GM12878 (cell line): ENCODE measurements around the gene NRP1. TPM values are rescaled to one million over a fixed set of nuclear protein-coding genes. Genes with fewer than 3 reads are reported as not detected.

Experiments
- ATAC-seq: fragments of 200-7000 bp; cut with Tn5 transposase; 3 replicates; pipeline ENCODE4 v1.9.1; 2020; ENCODE audit warnings: mild to moderate bottlenecking, moderate library complexity
- BruUV-seq: library from RNA; stranded (reverse); fragments of 400-500 nt; replicated peaks from 2 replicates; lab custom pipeline; 2021; lab: Mats Ljungman, UMichigan
- CTCF ChIA-PET: fragments of 300-600 bp; sonication (Branson Sonifier 250); formaldehyde crosslinking; extraction: SDS; loops from one replicate; lab custom pipeline; 2021; ENCODE audit warnings: inconsistent platforms; lab: Yijun Ruan, JAX
- POLR2A ChIA-PET: fragments of 350-600 bp; formaldehyde crosslinking; extraction: SDS; loops from one replicate; lab custom pipeline; 2021; ENCODE audit warnings: inconsistent platforms; lab: Charles Lee
- RAD21 ChIA-PET: fragments of 300-600 bp; sonication (Branson Sonifier 250); formaldehyde crosslinking; loops from one replicate; lab custom pipeline; 2023; ENCODE audit warnings: antibody characterized with exemption; ENCODE audit not compliant: unreplicated experiment; lab: Charles Lee
- SMC1A ChIA-PET: fragments of 300-600 bp; sonication (Branson Sonifier 250); formaldehyde crosslinking; loops from one replicate; lab custom pipeline; 2023; ENCODE audit not compliant: unreplicated experiment, uncharacterized antibody; lab: Charles Lee
- DNase-seq: peaks from one replicate; pipeline ENCODE4 v3.0.0-alpha.2; 2011; ENCODE audit warnings: low read depth, low spot score
- FAIRE-seq: peaks from 3 replicates; lab custom pipeline; 2011; peaks lifted over from hg19 to GRCh38; lab: Jason Lieb, UNC
- H2AFZ ChIP-seq: 2 replicates; pipeline ENCODE4 v1.6.0; 2011; ENCODE audit warnings: low read depth, low read length, control low read depth; ENCODE audit not compliant: control insufficient read depth
- H3K27ac ChIP-seq: 2 replicates; pipeline ENCODE4 v1.5.1; 2011; ENCODE audit warnings: control low read depth; ENCODE audit not compliant: control insufficient read depth, insufficient read depth
- H3K27me3 ChIP-seq, 2 experiments: replicated peaks in 1 of 2; 2 replicates each; pipeline versions ENCODE4 v1.6.0 to v1.6.1; 2011; ENCODE audit warnings: low read length in 1 of 2; ENCODE audit not compliant: control insufficient read depth in 2 of 2, insufficient read depth in 2 of 2
- H3K36me3 ChIP-seq, 2 experiments: 2 replicates each; pipeline ENCODE4 v1.5.1; 2011; ENCODE audit warnings: low read length in 1 of 2; ENCODE audit not compliant: control insufficient read depth in 2 of 2, insufficient read depth in 2 of 2
- H3K4me1 ChIP-seq: 2 replicates; pipeline ENCODE4 v1.6.1; 2011; ENCODE audit warnings: mild to moderate bottlenecking, low read length, moderate library complexity, mixed read lengths; ENCODE audit not compliant: control insufficient read depth, insufficient read depth
- H3K4me2 ChIP-seq: 2 replicates; pipeline ENCODE4 v1.6.0; 2011; ENCODE audit warnings: control low read depth; ENCODE audit not compliant: control insufficient read depth, insufficient read depth
- H3K4me3 ChIP-seq: fragments of 200-600 bp; sonication (generic); 2 replicates; pipeline ENCODE4 v1.5.1; 2016
- H3K79me2 ChIP-seq: 2 replicates; pipeline ENCODE4 v1.6.0; 2011; ENCODE audit warnings: low read length; ENCODE audit not compliant: control insufficient read depth, insufficient read depth
- H3K9ac ChIP-seq: 2 replicates; pipeline ENCODE4 v1.8.0; 2011; ENCODE audit warnings: low read length, control low read depth, mixed read lengths; ENCODE audit not compliant: control insufficient read depth, insufficient read depth
- H3K9me3 ChIP-seq: replicated peaks from 3 replicates; pipeline ENCODE4 v1.5.1; 2011; ENCODE audit warnings: mild to moderate bottlenecking, low read length; ENCODE audit not compliant: control insufficient read depth, insufficient read depth
- H4K20me1 ChIP-seq: 2 replicates; pipeline ENCODE4 v1.6.0; 2011; ENCODE audit not compliant: control insufficient read depth, insufficient read depth
- CBFB ChIP-seq: IDR thresholded peaks from 2 replicates; pipeline ENCODE4 v1.6.1; 2016; ENCODE audit warnings: antibody characterized with exemption, low read depth
- CHD2 ChIP-seq: IDR thresholded peaks from 2 replicates; pipeline ENCODE4 v1.6.1; 2011; ENCODE audit warnings: low read depth, low read length, improper control_type of control experiment, borderline replicate concordance
- FOXK2 ChIP-seq: fragments of 450-650 bp; IDR thresholded peaks from 2 replicates; pipeline ENCODE4 v1.6.1; 2017; ENCODE audit warnings: mild to moderate bottlenecking, moderate library complexity
- IKZF2 ChIP-seq, 2 experiments: fragments of 450-650 bp; IDR thresholded peaks; 2 replicates each; pipeline ENCODE4 v1.6.1; 2017; ENCODE audit warnings: mild to moderate bottlenecking in 2 of 2, moderate library complexity in 2 of 2
- NBN ChIP-seq: fragments of 450-650 bp; IDR thresholded peaks from 2 replicates; pipeline ENCODE4 v1.6.1; 2016
- NR2C2 ChIP-seq: IDR thresholded peaks from 2 replicates; pipeline ENCODE4 v1.6.1; 2011; ENCODE audit warnings: borderline replicate concordance, low read depth; ENCODE audit not compliant: control insufficient read depth, insufficient read length
- RBBP5 ChIP-seq: fragments of 200-600 bp; sonication (generic); conservative IDR thresholded peaks from 2 replicates; pipeline ENCODE4 v1.6.1; 2016
- RCOR1 ChIP-seq: conservative IDR thresholded peaks from 2 replicates; pipeline ENCODE4 v1.6.1; 2012; ENCODE audit warnings: low read depth, low read length, improper control_type of control experiment
- RELA ChIP-seq: fragments of 450-650 bp; IDR thresholded peaks from 2 replicates; pipeline ENCODE4 v1.8.0; 2014; ENCODE audit warnings: borderline replicate concordance; ENCODE audit not compliant: partially characterized antibody
- RELB ChIP-seq: fragments of 450-650 bp; IDR thresholded peaks from 2 replicates; pipeline ENCODE4 v1.6.1; 2017; ENCODE audit warnings: low read depth, mild to moderate bottlenecking, moderate library complexity
- SPI1 ChIP-seq: IDR thresholded peaks from 2 replicates; pipeline ENCODE4 v1.6.1; 2011; ENCODE audit warnings: low read depth, mild to moderate bottlenecking, low read length, moderate library complexity, borderline replicate concordance; ENCODE audit not compliant: insufficient read depth
- SUPT20H ChIP-seq: IDR thresholded peaks from 2 replicates; pipeline ENCODE4 v1.6.1; 2011; ENCODE audit warnings: low read depth, mild to moderate bottlenecking, low read length, moderate library complexity, borderline replicate concordance; ENCODE audit not compliant: control insufficient read depth
- TCF7 ChIP-seq: IDR thresholded peaks from 2 replicates; pipeline ENCODE4 v1.6.1; 2014; ENCODE audit warnings: antibody characterized with exemption, borderline replicate concordance
- ZNF592 ChIP-seq: fragments of 450-650 bp; IDR thresholded peaks from 2 replicates; pipeline ENCODE4 v1.6.1; 2017; ENCODE audit warnings: mild to moderate bottlenecking, moderate library complexity
- ZSCAN29 ChIP-seq: fragments of 450-650 bp; IDR thresholded peaks from 2 replicates; pipeline ENCODE4 v1.6.1; 2017; ENCODE audit warnings: mild to moderate bottlenecking, moderate library complexity
- WGBS: methylation state at CpG from one replicate; pipeline ENCODE4 v1.1.6; 2016; ENCODE audit warnings: low lambda C conversion rate; ENCODE audit not compliant: insufficient replicate concordance, insufficient coverage; ENCODE audit errors: missing lambda C conversion rate; 5-methylcytosine and 5-hydroxymethylcytosine counted together
- in situ Hi-C: fragments of 300-500 bp; cut with MboI; formaldehyde crosslinking; loops from 9 replicates; pipeline ENCODE4 v1.14.3; 2018; ENCODE audit warnings: mixed read lengths
- intact Hi-C: fragments of 100-400 bp; cut with micrococcal nuclease; formaldehyde crosslinking; loops from one replicate; pipeline ENCODE4 v1.14.2; 2022; ENCODE audit not compliant: unreplicated experiment
- polyA plus RNA-seq, 11 experiments: library from polyadenylated mRNA; depleted of rRNA in 4 of 11; unstranded in 6 of 11; stranded (reverse) in 5 of 11; fragments of >200 nt; fragmentation: Nextera tagmentation in 4 of 11; fragmentation: Illumina TruSeq in 1 of 11; extraction: Ambion mirVana in 4 of 11; extraction: Trizol in 1 of 11; gene quantifications; 1 replicate in 1 of 11; 2 replicates in 10 of 11; pipeline versions ENCODE4 v1.2.1 to v1.2.3, GENCODE V29; 2011 to 2016; ENCODE audit warnings: inconsistent platforms in 2 of 11, missing spikeins in 2 of 11, low read depth in 1 of 11
- total RNA-seq, 4 experiments: library from RNA; depleted of rRNA in 3 of 4; stranded (reverse); fragments of >200 nt in 3 of 4; fragmentation: Illumina TruSeq in 1 of 4; extraction: Trizol in 1 of 4; gene quantifications; 2 replicates each; pipeline versions ENCODE4 v1.2.1 to v1.2.3, GENCODE V29; 2013 to 2021

The NRP1 gene
- total and polyA plus RNA-seq, 10 of the 15 experiments (the other 5 are each of a cell fraction or from before 2014, with no cell fraction given) = 0.11 to 12.1 (median 0.52) TPM

GRCh38 chr10:33260403-33261149 is 73.9 kb downstream of the NRP1 start (continued):
- TF ChIP-seq NR2C2 (no peak), SUPT20H (no peak)
- TF ChIP-seq, all 136 proteins: peak for 0

- no TSS peak for BruUV-seq
- RAD21 ChIA-PET = no interaction called here
- no peaks in the 10 kb centered on the region for H4K20me1 ChIP-seq
- no peaks in the 10 kb centered on the region for H3K36me3 ChIP-seq
- intact Hi-C loops (no loop called here), in situ Hi-C loops (no loop called here)
- no peak overlapping the region for H3K4me2 ChIP-seq
- CTCF ChIA-PET = interaction anchor here (0.6 to 1.9 kb wide), 2 partner anchors 13 to 16 kb away, joined by 4 read pairs; no protein-coding TSS in a partner anchor
- H2AFZ ChIP-seq = no peak overlapping the region
- no peak overlapping the region for H3K9ac ChIP-seq
- no peaks in the 10 kb centered on the region for H3K27me3 ChIP-seq
- ATAC-seq = no peak
- no peak for TF ChIP-seq RELA
- TF ChIP-seq TCF7 = no peak
- no peak for TF ChIP-seq SPI1
- TF ChIP-seq RCOR1 = no peak
- no peak for TF ChIP-seq NBN
- no peak for TF ChIP-seq CBFB
- no peak for TF ChIP-seq FOXK2
- TF ChIP-seq RELB = no peak
- TF ChIP-seq IKZF2 (IDR thresholded peaks at IDR 0.05) = no peak
- TF ChIP-seq RBBP5 = no peak
- no peak for TF ChIP-seq ZSCAN29
- no peak for TF ChIP-seq CHD2
- TF ChIP-seq ZNF592 = no peak
- TF ChIP-seq, all 136 proteins: peak for 0
- ChIA-PET POLR2A (no interaction called here), SMC1A (interaction anchor here (0.7 to 0.9 kb wide), 2 partner anchors 10 to 53 kb away, joined by 3 read pairs; no protein-coding TSS in a partner anchor)
- DNase-seq = no peak
- FAIRE-seq = no peak
- Histone ChIP-seq H3K9me3 (no peaks in the 10 kb centered on the region), H3K4me3 (no peak overlapping the region), H3K79me2 (no peaks in the 10 kb centered on the region), H3K27ac (no peak overlapping the region), H3K4me1 (no peaks in the 10 kb centered on the region)
- 30% methylated on average over 9 of the region's 9 CpGs for WGBS
Observed at GRCh38 chr10:33258967-33259366, 75.5 kb downstream of the NRP1 start.
